Calu3 (cell line): Measurements from ENCODE around the gene FNIP1. TPM values are rescaled to one million over a fixed set of nuclear protein-coding genes. Genes with fewer than 3 reads are reported as not detected.
"Not testable (repeated sequence)": the region's sequence is repeated elsewhere in the genome, so short reads cannot be mapped to it uniquely, and the experiment has no call there.

Source experiments
- BruUV-seq: library from RNA; stranded (reverse); fragments of 400-500 nt; replicated peaks from 2 replicates; lab custom pipeline; 2021; lab: Mats Ljungman, UMichigan
- CTCF ChIA-PET: fragments of 300-600 bp; sonication (Branson Sonifier 250); formaldehyde crosslinking; loops from one replicate; lab custom pipeline; 2022; ENCODE audit warnings: antibody characterized with exemption; lab: Charles Lee
- DNase-seq: peaks from one replicate; pipeline ENCODE4 v3.0.0; 2022
- H3K27ac Mint-ChIP-seq: one replicate; pipeline ENCODE4 v1.8.0; 2022; ENCODE audit warnings: mixed read lengths; ENCODE audit not compliant: unreplicated experiment
- H3K27me3 Mint-ChIP-seq: one replicate; pipeline ENCODE4 v1.8.0; 2022; ENCODE audit warnings: mixed read lengths; ENCODE audit not compliant: unreplicated experiment
- H3K36me3 Mint-ChIP-seq: one replicate; pipeline ENCODE4 v1.8.0; 2022; ENCODE audit warnings: mild to moderate bottlenecking, moderate library complexity, mixed read lengths; ENCODE audit not compliant: insufficient read depth, unreplicated experiment
- H3K4me1 Mint-ChIP-seq: one replicate; pipeline ENCODE4 v1.8.0; 2022; ENCODE audit warnings: mild to moderate bottlenecking, low read depth, mixed read lengths; ENCODE audit not compliant: unreplicated experiment
- H3K4me3 Mint-ChIP-seq: one replicate; pipeline ENCODE4 v1.8.0; 2022; ENCODE audit warnings: mild to moderate bottlenecking, low read depth, moderate library complexity, mixed read lengths; ENCODE audit not compliant: unreplicated experiment
- H3K9me3 Mint-ChIP-seq: one replicate; pipeline ENCODE4 v1.8.0; 2022; ENCODE audit warnings: low read depth, mixed read lengths; ENCODE audit not compliant: unreplicated experiment
- intact Hi-C: fragments of 100-400 bp; cut with micrococcal nuclease; formaldehyde crosslinking; loops from one replicate; pipeline ENCODE4 v1.10.0; 2022; ENCODE audit not compliant: unreplicated experiment
- total RNA-seq: library from RNA; stranded (reverse); gene quantifications from 2 replicates; pipeline ENCODE4 v1.2.3, GENCODE V29; 2022
- TF ChIP-seq, protein P1 (sequence below): fragments of 200-600 bp; IDR thresholded peaks from one replicate; pipeline ENCODE4 v1.8.0; 2022; ENCODE audit warnings: antibody characterized with exemption; ENCODE audit not compliant: unreplicated experiment

Gene FNIP1
- total RNA-seq, 1 experiment from 2014 or later, result 46.0 TPM

DNA sequence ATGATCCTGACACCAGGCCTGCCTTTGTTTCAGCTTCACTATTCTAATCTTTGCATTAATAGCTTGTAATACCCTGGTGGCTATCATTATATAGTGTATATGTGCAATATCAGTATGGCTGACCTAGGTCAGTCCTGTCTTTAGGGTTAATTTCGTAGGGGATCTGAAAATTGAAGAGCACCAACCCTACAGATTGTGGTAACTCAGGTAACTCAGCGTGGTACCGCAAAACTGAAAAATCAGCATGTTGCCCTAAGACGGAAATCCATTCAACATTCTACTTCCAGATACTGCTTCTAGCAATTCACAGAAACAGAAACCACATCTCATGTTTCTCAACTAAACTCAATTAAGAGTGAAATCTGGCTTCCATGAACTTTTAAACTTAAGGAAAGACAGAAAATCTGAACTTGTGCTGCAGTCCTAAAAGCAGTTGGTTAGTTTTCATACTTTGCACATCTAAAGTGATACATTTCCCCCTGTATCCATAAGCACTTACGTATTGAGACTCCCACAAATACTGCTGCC lies 78.3 kb downstream of the FNIP1 start:
- BruUV-seq, result no TSS peak
- H3K36me3 Mint-ChIP-seq, result peaks cover 20% of the 10 kb centered on the region
- CTCF ChIA-PET, result interaction anchor here (0.6 kb wide), 2 partner anchors 12 to 525 kb away, joined by 3 read pairs; no protein-coding TSS in a partner anchor

DNA sequence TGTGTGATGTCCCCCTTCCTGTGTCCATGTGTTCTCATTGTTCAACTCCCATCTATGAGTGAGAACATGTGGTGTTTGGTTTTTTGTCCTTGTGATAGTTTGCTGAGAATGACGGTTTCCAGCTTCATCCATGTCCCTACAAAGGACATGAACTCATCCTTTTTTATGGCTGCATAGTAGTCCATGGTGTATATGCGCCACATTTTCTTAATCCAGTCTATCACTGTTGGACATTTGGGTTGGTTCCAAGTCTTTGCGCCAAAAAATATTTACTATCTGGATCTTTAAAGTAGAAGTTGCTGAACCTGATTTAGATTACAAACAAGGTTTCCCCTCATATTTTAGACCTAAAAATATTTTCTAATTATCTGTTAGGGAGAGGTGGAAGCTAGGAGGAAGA lies 79.7 kb downstream of the FNIP1 start:
- H3K9me3 Mint-ChIP-seq, intact Hi-C loops, BruUV-seq, H3K4me3 Mint-ChIP-seq, H3K4me1 Mint-ChIP-seq, H3K27me3 Mint-ChIP-seq, DNase-seq, CTCF ChIA-PET, H3K27ac Mint-ChIP-seq: not testable (repeated sequence)
- peaks cover 23% of the 10 kb centered on the region for H3K36me3 Mint-ChIP-seq

More for the DNA sequence above, 78.3 kb downstream of the FNIP1 start:
- no peak overlapping the region for H3K4me3 Mint-ChIP-seq
- no peak for DNase-seq
- H3K9me3 Mint-ChIP-seq, result no peaks in the 10 kb centered on the region
- intact Hi-C loops, result no loop called here
- TF ChIP-seq, protein P1, sequence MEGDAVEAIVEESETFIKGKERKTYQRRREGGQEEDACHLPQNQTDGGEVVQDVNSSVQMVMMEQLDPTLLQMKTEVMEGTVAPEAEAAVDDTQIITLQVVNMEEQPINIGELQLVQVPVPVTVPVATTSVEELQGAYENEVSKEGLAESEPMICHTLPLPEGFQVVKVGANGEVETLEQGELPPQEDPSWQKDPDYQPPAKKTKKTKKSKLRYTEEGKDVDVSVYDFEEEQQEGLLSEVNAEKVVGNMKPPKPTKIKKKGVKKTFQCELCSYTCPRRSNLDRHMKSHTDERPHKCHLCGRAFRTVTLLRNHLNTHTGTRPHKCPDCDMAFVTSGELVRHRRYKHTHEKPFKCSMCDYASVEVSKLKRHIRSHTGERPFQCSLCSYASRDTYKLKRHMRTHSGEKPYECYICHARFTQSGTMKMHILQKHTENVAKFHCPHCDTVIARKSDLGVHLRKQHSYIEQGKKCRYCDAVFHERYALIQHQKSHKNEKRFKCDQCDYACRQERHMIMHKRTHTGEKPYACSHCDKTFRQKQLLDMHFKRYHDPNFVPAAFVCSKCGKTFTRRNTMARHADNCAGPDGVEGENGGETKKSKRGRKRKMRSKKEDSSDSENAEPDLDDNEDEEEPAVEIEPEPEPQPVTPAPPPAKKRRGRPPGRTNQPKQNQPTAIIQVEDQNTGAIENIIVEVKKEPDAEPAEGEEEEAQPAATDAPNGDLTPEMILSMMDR, result no peak
- no peak overlapping the region for H3K27ac Mint-ChIP-seq
- no peaks in the 10 kb centered on the region for H3K27me3 Mint-ChIP-seq
- H3K4me1 Mint-ChIP-seq, result no peaks in the 10 kb centered on the region

DNA sequence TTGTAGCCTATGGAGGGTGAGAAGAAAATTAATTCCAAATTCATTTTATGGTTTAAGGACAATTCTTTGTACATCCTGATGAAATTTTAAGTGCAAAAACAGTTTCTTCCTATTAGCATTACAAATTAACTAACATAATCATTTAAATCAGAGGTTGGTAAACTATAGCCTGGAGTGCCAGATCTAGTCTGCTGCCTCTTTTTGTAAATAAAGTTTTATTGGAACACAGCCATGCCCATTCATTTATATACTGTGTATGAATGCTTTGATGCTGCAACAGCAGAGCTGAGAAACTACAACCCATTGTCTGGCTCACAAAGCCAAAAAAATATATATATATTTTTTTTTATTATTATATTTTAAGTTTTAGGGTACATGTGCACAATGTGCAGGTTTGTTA lies 80.2 kb downstream of the FNIP1 start:
- no peak overlapping the region for H3K27ac Mint-ChIP-seq
- intact Hi-C loops, result no loop called here
- H3K9me3 Mint-ChIP-seq, result no peaks in the 10 kb centered on the region
- DNase-seq, result no peak
- CTCF ChIA-PET, result no interaction called here
- peaks cover 28% of the 10 kb centered on the region for H3K36me3 Mint-ChIP-seq
- H3K27me3 Mint-ChIP-seq, result no peaks in the 10 kb centered on the region
- no peaks in the 10 kb centered on the region for H3K4me1 Mint-ChIP-seq
- TF ChIP-seq, protein P1, result no peak
- no peak overlapping the region for H3K4me3 Mint-ChIP-seq
- no TSS peak for BruUV-seq

DNA sequence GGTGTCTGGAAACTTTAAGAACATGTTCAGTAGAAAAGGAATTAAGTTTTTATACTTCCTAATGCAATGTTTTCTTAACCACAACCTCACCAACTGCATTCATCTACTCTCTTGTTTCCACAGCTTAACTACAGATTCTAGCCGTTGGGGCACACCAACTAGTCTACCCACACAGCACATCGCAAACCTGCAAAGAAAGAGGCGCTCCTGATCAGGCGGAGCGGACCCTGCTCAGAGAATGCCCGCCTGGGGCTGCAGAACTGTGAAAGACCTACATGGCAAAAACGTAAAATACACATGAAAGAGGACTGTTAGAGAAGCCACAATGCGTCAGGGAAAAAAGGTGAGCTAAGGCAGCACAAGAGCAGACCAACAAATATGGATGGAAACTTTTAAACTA lies 86.4 kb downstream of the FNIP1 start:
- intact Hi-C loops, result no loop called here
- Mint-ChIP-seq H3K4me3 (no peak overlapping the region), H3K36me3 (peaks cover 26% of the 10 kb centered on the region), H3K27me3 (no peaks in the 10 kb centered on the region), H3K9me3 (no peaks in the 10 kb centered on the region), H3K4me1 (no peaks in the 10 kb centered on the region), H3K27ac (no peak overlapping the region)
- CTCF ChIA-PET, result interaction anchor here (1.1 kb wide), 1 partner anchor 20 kb away, joined by 4 read pairs; no protein-coding TSS in a partner anchor
- TF ChIP-seq, protein P1, result no peak
- no peak for DNase-seq
- BruUV-seq, result no TSS peak

DNA sequence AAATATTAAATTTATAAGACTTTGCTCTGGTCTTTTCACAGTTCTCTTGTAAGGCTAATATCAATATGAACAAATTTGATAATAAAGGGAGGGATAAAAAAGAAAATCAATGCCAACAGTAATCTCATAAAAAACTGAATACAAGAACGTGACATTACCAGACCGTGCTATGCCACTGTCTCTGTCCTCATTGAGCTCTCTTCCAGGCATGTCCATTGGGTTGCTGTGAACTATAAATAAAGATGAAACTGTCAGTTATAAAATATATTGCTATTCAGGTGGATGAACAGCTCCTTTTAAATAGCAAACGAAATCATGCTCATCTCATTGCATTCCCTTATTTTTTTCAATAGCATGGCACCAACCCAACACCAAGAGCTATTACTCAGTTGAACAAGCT lies 87.8 kb downstream of the FNIP1 start:
- TF ChIP-seq, protein P1, result no peak
- Mint-ChIP-seq H3K4me3 (no peak overlapping the region), H3K4me1 (no peaks in the 10 kb centered on the region), H3K36me3 (peaks cover 31% of the 10 kb centered on the region), H3K27me3 (no peaks in the 10 kb centered on the region), H3K27ac (no peak overlapping the region), H3K9me3 (no peaks in the 10 kb centered on the region)
- BruUV-seq, result no TSS peak
- DNase-seq, result no peak
- CTCF ChIA-PET, result interaction anchor here (0.6 to 0.9 kb wide), 2 partner anchors 10 kb away, joined by 3 to 5 read pairs; no protein-coding TSS in a partner anchor
- intact Hi-C loops, result no loop called here
